Central memory CD8-positive, alpha-beta T cell (primary cell): Measurements from ENCODE around the gene ZRANB1.
A peak's percentile ranks its signal among the peaks of the same experiment; 100 is the strongest.

Source experiments
- ATAC-seq: fragments of 150-1000 bp; cut with Tn5 transposase; replicated peaks from 2 replicates; pipeline ENCODE4 v1.10.0; 2022; ENCODE audit warnings: mild to moderate bottlenecking, moderate FRiP score, moderate number of reproducible peaks; ENCODE audit not compliant: poor library complexity, severe bottlenecking; ENCODE audit errors: extremely low read depth
- DNase-seq, 2 donors: peaks; one replicate each; pipeline ENCODE4 v3.0.0; 2021; ENCODE audit warnings: low spot score in 2 of 2
- H3K27ac Mint-ChIP-seq: one replicate; pipeline ENCODE4 v1.8.0; 2022; ENCODE audit warnings: low read depth, mild to moderate bottlenecking, moderate library complexity, mixed read lengths
- H3K27me3 Mint-ChIP-seq: one replicate; pipeline ENCODE4 v1.8.0; 2022; ENCODE audit warnings: mixed read lengths
- H3K36me3 Mint-ChIP-seq: one replicate; pipeline ENCODE4 v1.8.0; 2022; ENCODE audit warnings: mild to moderate bottlenecking, moderate library complexity, mixed read lengths; ENCODE audit not compliant: insufficient read depth
- H3K4me1 Mint-ChIP-seq: one replicate; pipeline ENCODE4 v1.8.0; 2022; ENCODE audit warnings: mixed read lengths
- H3K4me3 Mint-ChIP-seq: one replicate; pipeline ENCODE4 v1.8.0; 2022; ENCODE audit warnings: mild to moderate bottlenecking, moderate library complexity, mixed read lengths
- H3K9me3 Mint-ChIP-seq: one replicate; pipeline ENCODE4 v1.8.0; 2022; ENCODE audit warnings: mixed read lengths

Gene ZRANB1

GRCh38 chr10:124941823-124942222 lies at the start of gene ZRANB1:
Gene ZRANB1 (plus strand): TSS chr10:124942123. CDS start chr10:124942494, 371 bp downstream.
- no peak for ATAC-seq
- H3K4me3 Mint-ChIP-seq, result no peak within 1 kb of the TSS
- DNase-seq, result no peak
- H3K36me3 Mint-ChIP-seq, result peaks cover 16% of the 10 kb centered on the region
- H3K4me1 Mint-ChIP-seq, result peaks cover 52% of the 10 kb centered on the region
- H3K9me3 Mint-ChIP-seq, result no peaks in the 10 kb centered on the region
- H3K27ac Mint-ChIP-seq, result peak within 1 kb of the TSS; percentile 50
- no peaks in the 10 kb centered on the region for H3K27me3 Mint-ChIP-seq

GRCh38 chr10:124892905-124893304 lies 49.0 kb upstream of the ZRANB1 start:
- no peaks in the 10 kb centered on the region for H3K36me3 Mint-ChIP-seq
- H3K27ac Mint-ChIP-seq, result no peak overlapping the region
- no peak overlapping the region for H3K4me3 Mint-ChIP-seq
- H3K9me3 Mint-ChIP-seq, result no peaks in the 10 kb centered on the region
- DNase-seq (no peak), ATAC-seq (no peak)
- H3K4me1 Mint-ChIP-seq, result no peaks in the 10 kb centered on the region
- peaks cover 9% of the 10 kb centered on the region for H3K27me3 Mint-ChIP-seq

GRCh38 chr10:124894569-124895215 lies 47.2 kb upstream of the ZRANB1 start:
- Mint-ChIP-seq H3K4me1 (no peaks in the 10 kb centered on the region), H3K27ac (no peak overlapping the region), H3K36me3 (no peaks in the 10 kb centered on the region), H3K27me3 (peaks cover 19% of the 10 kb centered on the region), H3K9me3 (no peaks in the 10 kb centered on the region), H3K4me3 (no peak overlapping the region)
- no peak for DNase-seq
- no peak for ATAC-seq

- Mint-ChIP-seq H3K27ac (no peak overlapping the region), H3K36me3 (no peaks in the 10 kb centered on the region), H3K27me3 (peaks cover 19% of the 10 kb centered on the region)
Observed at GRCh38 chr10:124896751-124897150, 45.2 kb upstream of the ZRANB1 start.

GRCh38 chr10:124898471-124898870 lies 43.5 kb upstream of the ZRANB1 start:
- Mint-ChIP-seq H3K36me3 (no peaks in the 10 kb centered on the region), H3K4me3 (no peak overlapping the region)

More at GRCh38 chr10:124896751-124897150, 45.2 kb upstream of the ZRANB1 start:
- Mint-ChIP-seq H3K4me3 (no peak overlapping the region), H3K9me3 (no peaks in the 10 kb centered on the region), H3K4me1 (no peaks in the 10 kb centered on the region)
- no peak for ATAC-seq
- no peak for DNase-seq

GRCh38 chr10:124899151-124899550 lies 42.8 kb upstream of the ZRANB1 start:
- Mint-ChIP-seq H3K36me3 (no peaks in the 10 kb centered on the region), H3K27ac (no peak overlapping the region), H3K4me3 (no peak overlapping the region)

More at GRCh38 chr10:124898471-124898870, 43.5 kb upstream of the ZRANB1 start:
- ATAC-seq (no peak), DNase-seq (no peak)
- Mint-ChIP-seq H3K9me3 (no peaks in the 10 kb centered on the region), H3K27ac (no peak overlapping the region), H3K27me3 (peaks cover 32% of the 10 kb centered on the region), H3K4me1 (no peaks in the 10 kb centered on the region)

GRCh38 chr10:124902462-124902861 lies 39.5 kb upstream of the ZRANB1 start:
- Mint-ChIP-seq H3K9me3 (no peaks in the 10 kb centered on the region), H3K4me3 (no peak overlapping the region), H3K4me1 (no peaks in the 10 kb centered on the region), H3K27ac (no peak overlapping the region), H3K36me3 (no peaks in the 10 kb centered on the region), H3K27me3 (peaks cover 33% of the 10 kb centered on the region)
- DNase-seq (no peak), ATAC-seq (no peak)

More at GRCh38 chr10:124899151-124899550, 42.8 kb upstream of the ZRANB1 start:
- Mint-ChIP-seq H3K4me1 (no peaks in the 10 kb centered on the region), H3K9me3 (no peaks in the 10 kb centered on the region), H3K27me3 (peaks cover 38% of the 10 kb centered on the region)
- no peak for DNase-seq
- ATAC-seq, result no peak

- Mint-ChIP-seq H3K4me1 (no peaks in the 10 kb centered on the region), H3K9me3 (no peaks in the 10 kb centered on the region), H3K27ac (no peak overlapping the region), H3K27me3 (peaks cover 33% of the 10 kb centered on the region), H3K36me3 (no peaks in the 10 kb centered on the region), H3K4me3 (no peak overlapping the region)
- DNase-seq (no peak), ATAC-seq (no peak)
Observed at GRCh38 chr10:124903111-124903510, 38.8 kb upstream of the ZRANB1 start.

- Mint-ChIP-seq H3K27me3 (peaks cover 22% of the 10 kb centered on the region), H3K4me1 (no peaks in the 10 kb centered on the region), H3K36me3 (no peaks in the 10 kb centered on the region), H3K27ac (no peak overlapping the region), H3K4me3 (no peak overlapping the region), H3K9me3 (no peaks in the 10 kb centered on the region)
- DNase-seq (no peak), ATAC-seq (no peak)
Observed at GRCh38 chr10:124904796-124905195, 37.1 kb upstream of the ZRANB1 start.

GRCh38 chr10:124906551-124907001 lies 35.3 kb upstream of the ZRANB1 start:
- no peaks in the 10 kb centered on the region for H3K4me1 Mint-ChIP-seq
- DNase-seq, result no peak
- no peak overlapping the region for H3K4me3 Mint-ChIP-seq
- H3K27me3 Mint-ChIP-seq, result peaks cover 28% of the 10 kb centered on the region
- H3K36me3 Mint-ChIP-seq, result no peaks in the 10 kb centered on the region
- H3K27ac Mint-ChIP-seq, result no peak overlapping the region
- no peaks in the 10 kb centered on the region for H3K9me3 Mint-ChIP-seq
- ATAC-seq, result no peak

GRCh38 chr10:124909563-124909962 lies 32.4 kb upstream of the ZRANB1 start:
- Mint-ChIP-seq H3K9me3 (no peaks in the 10 kb centered on the region), H3K27ac (no peak overlapping the region), H3K4me3 (no peak overlapping the region), H3K4me1 (no peaks in the 10 kb centered on the region), H3K27me3 (peaks cover 18% of the 10 kb centered on the region), H3K36me3 (no peaks in the 10 kb centered on the region)
- no peak for ATAC-seq
- DNase-seq, result no peak

- DNase-seq (no peak), ATAC-seq (no peak)
- H3K9me3 Mint-ChIP-seq, result no peaks in the 10 kb centered on the region
- H3K36me3 Mint-ChIP-seq, result peaks cover 4% of the 10 kb centered on the region
- no peak overlapping the region for H3K27ac Mint-ChIP-seq
- H3K4me3 Mint-ChIP-seq, result no peak overlapping the region
- H3K4me1 Mint-ChIP-seq, result peaks cover 5% of the 10 kb centered on the region
- peaks cover 18% of the 10 kb centered on the region for H3K27me3 Mint-ChIP-seq
Observed at GRCh38 chr10:124911124-124912067, 30.5 kb upstream of the ZRANB1 start.
